HG03280 (cell line): ENCODE data around the gene TBC1D12.

Experiments
- ATAC-seq: cut with Tn5 transposase; IDR thresholded peaks from one replicate; pipeline ENCODE4 v1.9.1; 2021; ENCODE audit warnings: mild to moderate bottlenecking, moderate library complexity; ENCODE audit not compliant: unreplicated experiment

The TBC1D12 gene

GRCh38 chr10:94405406-94405805 is 3.1 kb downstream of the TBC1D12 start:
- no peak for ATAC-seq

- ATAC-seq, result no peak
These were observed 5.3 kb downstream of the TBC1D12 start for GRCh38 chr10:94407668-94408067.

- ATAC-seq, result no peak
These were observed 6.8 kb downstream of the TBC1D12 start for GRCh38 chr10:94409021-94409657.

- ATAC-seq, result no peak
These were observed 9.0 kb downstream of the TBC1D12 start for GRCh38 chr10:94411304-94411703.

- ATAC-seq, result no peak
These were observed 10.1 kb downstream of the TBC1D12 start for GRCh38 chr10:94412449-94412848.

- ATAC-seq, result no peak
These were observed 11.0 kb downstream of the TBC1D12 start for GRCh38 chr10:94413361-94413760.

- no peak for ATAC-seq
These were observed 14.6 kb downstream of the TBC1D12 start for GRCh38 chr10:94416896-94417295.

- ATAC-seq, result no peak
These were observed 15.0 kb downstream of the TBC1D12 start for GRCh38 chr10:94417321-94417720.

GRCh38 chr10:94420516-94420915 is 18.2 kb downstream of the TBC1D12 start:
- ATAC-seq, result no peak

- ATAC-seq, result no peak
These were observed 18.7 kb downstream of the TBC1D12 start for GRCh38 chr10:94420998-94421528.

GRCh38 chr10:94423627-94424026 is 21.3 kb downstream of the TBC1D12 start:
- no peak for ATAC-seq

GRCh38 chr10:94424714-94425337 is 22.5 kb downstream of the TBC1D12 start:
- ATAC-seq, result no peak

- ATAC-seq, result no peak
These were observed 23.6 kb downstream of the TBC1D12 start for GRCh38 chr10:94425942-94426341.

- no peak for ATAC-seq
These were observed 24.8 kb downstream of the TBC1D12 start for GRCh38 chr10:94427166-94427565.

GRCh38 chr10:94428766-94429707 is 26.7 kb downstream of the TBC1D12 start:
- no peak for ATAC-seq

GRCh38 chr10:94430701-94431100 is 28.4 kb downstream of the TBC1D12 start:
- no peak for ATAC-seq

- no peak for ATAC-seq
These were observed 30.1 kb downstream of the TBC1D12 start for GRCh38 chr10:94432443-94432842.

- no peak for ATAC-seq
These were observed 37.0 kb downstream of the TBC1D12 start for GRCh38 chr10:94439275-94439861.

GRCh38 chr10:94440096-94440495 is 37.8 kb downstream of the TBC1D12 start:
- ATAC-seq, result no peak

GRCh38 chr10:94443047-94443446 is 40.7 kb downstream of the TBC1D12 start:
- no peak for ATAC-seq

- no peak for ATAC-seq
These were observed 41.2 kb downstream of the TBC1D12 start for GRCh38 chr10:94443549-94443948.
